Endothelial cell of umbilical vein (primary cell): ENCODE data around the gene LAP3. TPM values are rescaled to one million over a fixed set of nuclear protein-coding genes. Genes with fewer than 3 reads are reported as not detected.
"Not testable (repeated sequence)": the region's sequence is repeated elsewhere in the genome, so short reads cannot be mapped to it uniquely, and the experiment has no call there.

ENCODE experiments used
- BruUV-seq: library from RNA; stranded (reverse); fragments of 400-500 nt; replicated peaks from 2 replicates; lab custom pipeline; 2021; lab: Mats Ljungman, UMichigan
- CTCF ChIA-PET: fragments of 300-600, 350-600 bp; sonication (Branson Sonifier 250); formaldehyde crosslinking; loops from one replicate; lab custom pipeline; 2021; ENCODE audit warnings: antibody characterized with exemption, inconsistent platforms; lab: Charles Lee
- POLR2A ChIA-PET: fragments of 300-600, 350-600 bp; sonication (Branson Sonifier 250); formaldehyde crosslinking; loops from one replicate; lab custom pipeline; 2021; ENCODE audit warnings: antibody characterized with exemption, inconsistent platforms; lab: Charles Lee
- DNase-seq: peaks from one replicate; pipeline ENCODE4 v3.0.0-alpha.2; 2011; ENCODE audit warnings: low read depth, low spot score
- FAIRE-seq: peaks from 2 replicates; lab custom pipeline; 2011; peaks lifted over from hg19 to GRCh38; lab: Jason Lieb, UNC
- H2AFZ ChIP-seq: 2 replicates; pipeline ENCODE4 v1.6.0; 2012; ENCODE audit warnings: low read depth, low read length, control low read depth, inconsistent platforms
- H3K27ac ChIP-seq: 2 replicates; pipeline ENCODE4 v1.5.1; 2011; ENCODE audit warnings: low read depth, mild to moderate bottlenecking, control low read depth, low read length, moderate library complexity; ENCODE audit not compliant: insufficient read depth
- H3K27me3 ChIP-seq, 2 experiments: 2 replicates each; pipeline versions ENCODE4 v1.6.0 to v1.6.1; 2011; ENCODE audit warnings: low read length in 2 of 2, mixed read lengths in 1 of 2; ENCODE audit not compliant: control insufficient read depth in 2 of 2, insufficient read depth in 2 of 2
- H3K36me3 ChIP-seq, 2 experiments: 2 replicates in 1 of 2; 3 replicates in 1 of 2; pipeline ENCODE4 v1.5.1; 2011; ENCODE audit warnings: low read length in 2 of 2, mild to moderate bottlenecking in 1 of 2, moderate library complexity in 1 of 2; ENCODE audit not compliant: control insufficient read depth in 2 of 2, insufficient read depth in 2 of 2; ENCODE audit errors: extremely low read depth in 1 of 2
- H3K4me1 ChIP-seq: 3 replicates; pipeline ENCODE4 v1.5.1; 2011; ENCODE audit warnings: mild to moderate bottlenecking, low read length; ENCODE audit not compliant: control insufficient read depth, insufficient read depth; ENCODE audit errors: extremely low read depth
- H3K4me2 ChIP-seq: 2 replicates; pipeline ENCODE4 v1.6.1; 2011; ENCODE audit warnings: low read length, control low read depth, mixed read lengths; ENCODE audit not compliant: insufficient read depth
- H3K4me3 ChIP-seq, 3 experiments: fragments of 200-600 bp in 1 of 3; sonication (generic), shearing (Covaris generic) in 1 of 3; replicated peaks in 1 of 3; 2 replicates each; pipeline ENCODE4 v1.5.1; 2011 to 2016; ENCODE audit warnings: control low read depth in 3 of 3, low read length in 3 of 3, mild to moderate bottlenecking in 2 of 3, inconsistent platforms in 1 of 3, low read depth in 1 of 3, moderate library complexity in 1 of 3; ENCODE audit not compliant: insufficient read depth in 1 of 3
- H3K79me2 ChIP-seq: 2 replicates; pipeline ENCODE4 v1.6.0; 2012; ENCODE audit warnings: low read length, inconsistent platforms; ENCODE audit not compliant: control insufficient read depth, insufficient read depth
- H3K9ac ChIP-seq: replicated peaks from 2 replicates; pipeline ENCODE3; 2011; ENCODE audit warnings: low read length, control low read depth; ENCODE audit not compliant: insufficient read depth; ENCODE audit errors: extremely low read depth
- H3K9me1 ChIP-seq: replicated peaks from 3 replicates; pipeline ENCODE4 v1.6.0; 2011; ENCODE audit warnings: mild to moderate bottlenecking, low read length; ENCODE audit not compliant: control insufficient read depth, insufficient read depth; ENCODE audit errors: extremely low read depth
- H3K9me3 ChIP-seq: replicated peaks from 2 replicates; pipeline ENCODE4 v1.5.1; 2012; ENCODE audit warnings: low read length, inconsistent platforms; ENCODE audit not compliant: control insufficient read depth, insufficient read depth
- H4K20me1 ChIP-seq: replicated peaks from 2 replicates; pipeline ENCODE3; 2011; ENCODE audit warnings: mild to moderate bottlenecking, low read length; ENCODE audit not compliant: control insufficient read depth, insufficient read depth; ENCODE audit errors: extremely low read depth
- CTCF ChIP-seq, 2 donors: IDR thresholded peaks; 1 replicate in 1 of 2; 2 replicates in 1 of 2; pipeline ENCODE4 v1.5.1; 2011; ENCODE audit warnings: low read length in 2 of 2, mild to moderate bottlenecking in 2 of 2, moderate library complexity in 2 of 2, control low read depth in 1 of 2, inconsistent platforms in 1 of 2, low read depth in 1 of 2; ENCODE audit not compliant: insufficient read depth in 1 of 2; ENCODE audit errors: extremely low read depth in 1 of 2
- EZH2 ChIP-seq: IDR thresholded peaks from 2 replicates; pipeline ENCODE4 v1.6.1; 2012; ENCODE audit warnings: borderline replicate concordance, low read depth, mild to moderate bottlenecking, moderate library complexity, low read length, inconsistent platforms; ENCODE audit not compliant: severe bottlenecking
- FOS ChIP-seq: IDR thresholded peaks from 2 replicates; pipeline ENCODE4 v1.6.1; 2011; ENCODE audit warnings: mild to moderate bottlenecking, low read length, moderate library complexity, borderline replicate concordance; ENCODE audit not compliant: insufficient read depth
- GATA2 ChIP-seq: IDR thresholded peaks from 2 replicates; pipeline ENCODE4 v1.7.0; 2011; ENCODE audit warnings: low read depth, mild to moderate bottlenecking, moderate library complexity, mixed read lengths, low read length; ENCODE audit not compliant: insufficient read length, insufficient read depth
- JUN ChIP-seq: IDR thresholded peaks from 2 replicates; pipeline ENCODE4 v1.6.1; 2011; ENCODE audit warnings: borderline replicate concordance, low read depth; ENCODE audit not compliant: insufficient read length, insufficient read depth
- MAX ChIP-seq: IDR thresholded peaks from 2 replicates; pipeline ENCODE4 v1.6.1; 2011; ENCODE audit not compliant: insufficient read depth, insufficient read length
- MYC ChIP-seq: IDR thresholded peaks from one replicate; pipeline ENCODE4 v1.6.1; 2011; ENCODE audit warnings: mild to moderate bottlenecking, low read depth, low read length
- POLR2A ChIP-seq: IDR thresholded peaks from 2 replicates; pipeline ENCODE4 v1.6.1; 2012; ENCODE audit warnings: low read depth, mild to moderate bottlenecking, control low read depth, low read length
- POLR2AphosphoS5 ChIP-seq: IDR thresholded peaks from 2 replicates; pipeline ENCODE4 v1.6.1; 2012; ENCODE audit warnings: low read depth, mild to moderate bottlenecking, control low read depth, low read length, moderate library complexity; ENCODE audit not compliant: insufficient read depth
- dilution Hi-C: fragments of 300-500 bp; cut with MboI; formaldehyde crosslinking; loops from one replicate; pipeline ENCODE4 v1.15.0; 2019; ENCODE audit warnings: low sequenced_read_pairs; ENCODE audit not compliant: extremely low pct_ligation_motif_present
- intact Hi-C: fragments of 100-400 bp; cut with micrococcal nuclease; formaldehyde crosslinking; loops from one replicate; pipeline ENCODE4 v1.10.0; 2022
- polyA plus RNA-seq, 4 experiments: library from polyadenylated mRNA; depleted of rRNA in 3 of 4; stranded (reverse) in 3 of 4; unstranded in 1 of 4; fragments of >200 nt; gene quantifications; 2 replicates each; pipeline versions ENCODE4 v1.2.1 to v1.2.3, GENCODE V29; 2011 to 2012; ENCODE audit warnings: missing spikeins in 1 of 4
- total RNA-seq: library from RNA; stranded (reverse); gene quantifications from 2 replicates; pipeline ENCODE4 v1.2.3, GENCODE V29; 2021

LAP3 gene
- total and polyA plus RNA-seq, 2 donors (not counting 3 experiments of a cell fraction or from before 2014, with no cell fraction given) = 82.4 to 94.8 TPM

DNA sequence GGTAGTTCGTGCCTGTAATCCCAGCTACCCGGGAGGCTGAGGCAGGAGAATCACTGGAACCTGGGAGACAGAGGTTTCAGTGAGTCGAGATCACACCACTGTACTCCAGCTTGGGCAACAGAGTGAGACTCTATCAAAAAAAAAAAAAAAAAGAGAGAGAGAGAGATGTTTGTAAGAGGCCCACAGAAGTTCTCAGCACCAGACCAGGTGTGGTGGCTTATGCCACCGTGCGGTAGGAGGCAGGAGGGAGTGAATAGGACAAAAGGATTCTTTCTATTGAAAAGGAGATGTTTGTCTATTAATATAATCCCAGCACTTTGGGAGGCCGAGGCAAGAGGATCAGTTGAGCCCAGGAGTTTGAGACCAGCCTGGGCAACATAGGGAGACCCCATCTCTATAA lies 39.9 kb upstream of the LAP3 start:
- H4K20me1 ChIP-seq, BruUV-seq, POLR2A ChIA-PET, H3K79me2 ChIP-seq, FAIRE-seq, H2AFZ ChIP-seq, H3K4me1 ChIP-seq, dilution Hi-C loops, H3K9me1 ChIP-seq, H3K9ac ChIP-seq, intact Hi-C loops, H3K4me3 ChIP-seq, H3K27ac ChIP-seq, DNase-seq, H3K4me2 ChIP-seq, H3K36me3 ChIP-seq, CTCF ChIA-PET, H3K9me3 ChIP-seq, H3K27me3 ChIP-seq: not testable (repeated sequence)

- no TSS peak for BruUV-seq
- Histone ChIP-seq H3K27ac (no peak overlapping the region), H3K27me3 (peaks cover 2 to 3% of the 10 kb centered on the region in 2 experiments), H3K36me3 (no peaks in the 10 kb centered on the region), H3K79me2 (no peaks in the 10 kb centered on the region), H4K20me1 (no peaks in the 10 kb centered on the region), H3K4me3 (no peak overlapping the region), H3K9me3 (no peaks in the 10 kb centered on the region), H3K4me2 (no peak overlapping the region), H3K9ac (no peak overlapping the region), H2AFZ (no peak overlapping the region), H3K9me1 (no peaks in the 10 kb centered on the region), H3K4me1 (peaks cover 4% of the 10 kb centered on the region)
- CTCF ChIA-PET = no interaction called here
- dilution Hi-C loops (no loop called here), intact Hi-C loops (no loop called here)
- FAIRE-seq = no peak
- no peak for DNase-seq
- POLR2A ChIA-PET = no interaction called here
- TF ChIP-seq CTCF (IDR thresholded peaks at IDR 0.05; ENCODE audit: extremely low read depth in 1 of 2, insufficient read depth in 1 of 2, low read depth in 1 of 2, low read length in 2 of 2) = no peak
- TF ChIP-seq GATA2 = no peak
- no peak for TF ChIP-seq JUN
- no peak for TF ChIP-seq MYC
- TF ChIP-seq EZH2 = no peak
- no peak for TF ChIP-seq FOS
- no peak for TF ChIP-seq POLR2A
- TF ChIP-seq MAX = no peak
- TF ChIP-seq POLR2AphosphoS5 = no peak
These were observed 32.8 kb upstream of the LAP3 start for GRCh38 chr4:17544205-17544604.
